Measurements from ENCODE around the gene LAMA3.
A peak's percentile ranks its signal among the peaks of the same experiment; 100 is the strongest.

The LAMA3 gene

GRCh38 chr18:23814991-23815614 lies 125.8 kb downstream of the LAMA3 start:
- no peak for TF ChIP-seq CTCF (IDR thresholded peaks at IDR 0.05; ENCODE audit: insufficient read depth, low read depth, low read length, missing control alignments)
- no peak for DNase-seq (ENCODE audit: low read depth)
- H3K4me3 ChIP-seq (ENCODE audit: low read depth, low read length): no peak overlapping the region

GRCh38 chr18:23816021-23816420 lies 126.8 kb downstream of the LAMA3 start:
- DNase-seq (ENCODE audit: low read depth): no peak
- no peak for TF ChIP-seq CTCF (IDR thresholded peaks at IDR 0.05; ENCODE audit: insufficient read depth, low read depth, low read length, missing control alignments)
- no peak overlapping the region for H3K4me3 ChIP-seq (ENCODE audit: low read depth, low read length)

DNA sequence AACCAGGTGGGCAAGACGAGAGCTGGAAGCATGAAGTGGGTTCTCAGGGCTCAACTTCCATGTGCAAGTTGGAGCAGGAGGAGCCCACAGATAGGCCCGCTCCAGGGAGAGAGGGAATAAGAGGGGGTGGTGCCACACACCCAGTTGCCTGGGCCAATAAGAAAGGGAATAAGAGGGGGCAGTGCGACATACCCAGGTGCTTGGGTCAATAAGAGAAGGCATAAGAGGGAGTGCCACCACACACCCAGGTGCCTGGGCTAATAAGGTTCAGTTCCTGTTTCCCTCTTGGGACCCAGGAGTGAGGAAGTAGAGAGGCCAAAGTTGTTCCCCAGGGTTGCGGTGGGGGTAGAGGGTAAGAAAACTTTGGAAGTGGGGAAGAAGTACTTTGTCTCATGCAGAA lies 127.5 kb downstream of the LAMA3 start:
- TF ChIP-seq CTCF (IDR thresholded peaks at IDR 0.05; ENCODE audit: insufficient read depth, low read depth, low read length, missing control alignments): no peak
- DNase-seq (ENCODE audit: low read depth): no peak
- no peak overlapping the region for H3K4me3 ChIP-seq (ENCODE audit: low read depth, low read length)

GRCh38 chr18:23819001-23819400 lies 129.7 kb downstream of the LAMA3 start:
- no peak for TF ChIP-seq CTCF (IDR thresholded peaks at IDR 0.05; ENCODE audit: insufficient read depth, low read depth, low read length, missing control alignments)
- DNase-seq (ENCODE audit: low read depth): no peak
- H3K4me3 ChIP-seq (ENCODE audit: low read depth, low read length): no peak overlapping the region

DNA sequence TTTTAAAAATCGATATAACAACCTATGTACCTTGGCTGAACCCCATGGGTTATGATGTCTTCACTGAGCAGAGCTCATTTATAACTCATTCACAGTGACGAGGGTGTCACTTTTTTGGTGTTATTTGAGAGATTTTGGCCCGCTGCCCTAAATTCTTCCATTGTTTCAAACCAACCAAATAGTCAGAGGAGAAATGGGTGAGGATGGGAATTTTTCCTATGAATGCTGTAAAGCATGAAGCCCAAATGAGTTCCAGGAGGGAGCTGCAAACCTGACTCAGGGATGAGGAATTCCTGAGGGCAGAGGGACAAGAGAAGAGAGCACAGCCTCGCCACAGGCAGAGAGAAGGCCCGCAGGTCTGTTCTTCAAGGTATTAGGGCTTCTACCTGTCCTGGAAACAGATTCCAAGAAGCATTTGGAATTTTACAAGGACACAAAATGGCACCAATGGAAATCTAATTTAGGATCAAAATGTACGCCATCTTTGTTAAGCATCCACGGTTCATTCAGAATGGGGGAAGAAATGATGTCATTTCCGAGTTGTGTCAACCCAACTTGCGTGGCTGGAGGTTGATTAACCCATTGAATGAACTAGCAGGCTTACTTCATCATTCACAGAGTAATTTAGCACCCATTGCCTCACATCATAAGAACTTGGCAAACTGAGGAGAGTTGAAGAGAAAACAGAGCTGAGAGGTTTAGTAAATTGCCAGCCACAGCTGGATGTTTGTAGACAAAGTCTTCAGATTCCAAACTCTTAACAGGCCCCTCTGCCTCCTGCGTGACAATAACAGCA lies 133.5 kb downstream of the LAMA3 start:
- TF ChIP-seq CTCF (IDR thresholded peaks at IDR 0.05; ENCODE audit: insufficient read depth, low read depth, low read length, missing control alignments): no peak
- no peak for DNase-seq (ENCODE audit: low read depth)
- H3K4me3 ChIP-seq (ENCODE audit: low read depth, low read length): no peak overlapping the region

DNA sequence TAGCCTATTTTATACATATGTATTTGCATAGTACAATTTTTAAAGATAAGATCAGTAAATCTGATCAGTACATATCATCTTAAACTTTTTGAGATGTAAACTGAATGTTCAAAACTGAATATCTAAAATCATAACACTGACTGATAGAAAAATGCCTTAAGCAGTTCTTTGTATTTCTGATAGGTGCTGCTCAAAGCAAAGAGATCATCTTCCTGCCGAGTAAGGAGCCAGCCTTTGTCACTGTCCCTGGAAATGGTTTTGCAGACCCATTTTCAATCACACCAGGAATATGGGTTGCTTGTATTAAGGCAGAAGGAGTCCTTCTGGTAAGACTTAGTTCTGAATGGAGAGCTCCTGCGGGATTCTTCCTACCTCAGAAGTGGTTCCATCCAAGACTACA lies 135.0 kb downstream of the LAMA3 start:
- no peak overlapping the region for H3K4me3 ChIP-seq (ENCODE audit: low read depth, low read length)
- TF ChIP-seq CTCF (IDR thresholded peaks at IDR 0.05; ENCODE audit: insufficient read depth, low read depth, low read length, missing control alignments): peak; percentile 17
- DNase-seq (ENCODE audit: low read depth): no peak

All from GM12865 (cell line).